Stimulated activated CD4-positive, alpha-beta T cell treated with anti-CD3 and anti-CD28 coated beads, TNF-alpha, amount 100 ng/mL, for 24 hours (primary cell): ENCODE data around the gene PLEKHD1.
"Not testable (repeated sequence)": the region's sequence is repeated elsewhere in the genome, so short reads cannot be mapped to it uniquely, and the experiment has no call there.

Experiments
- DNase-seq, 3 experiments: peaks; one replicate each; pipeline ENCODE4 v3.0.0-alpha.2; 2020; ENCODE audit warnings: low read depth in 3 of 3

PLEKHD1 gene

DNA sequence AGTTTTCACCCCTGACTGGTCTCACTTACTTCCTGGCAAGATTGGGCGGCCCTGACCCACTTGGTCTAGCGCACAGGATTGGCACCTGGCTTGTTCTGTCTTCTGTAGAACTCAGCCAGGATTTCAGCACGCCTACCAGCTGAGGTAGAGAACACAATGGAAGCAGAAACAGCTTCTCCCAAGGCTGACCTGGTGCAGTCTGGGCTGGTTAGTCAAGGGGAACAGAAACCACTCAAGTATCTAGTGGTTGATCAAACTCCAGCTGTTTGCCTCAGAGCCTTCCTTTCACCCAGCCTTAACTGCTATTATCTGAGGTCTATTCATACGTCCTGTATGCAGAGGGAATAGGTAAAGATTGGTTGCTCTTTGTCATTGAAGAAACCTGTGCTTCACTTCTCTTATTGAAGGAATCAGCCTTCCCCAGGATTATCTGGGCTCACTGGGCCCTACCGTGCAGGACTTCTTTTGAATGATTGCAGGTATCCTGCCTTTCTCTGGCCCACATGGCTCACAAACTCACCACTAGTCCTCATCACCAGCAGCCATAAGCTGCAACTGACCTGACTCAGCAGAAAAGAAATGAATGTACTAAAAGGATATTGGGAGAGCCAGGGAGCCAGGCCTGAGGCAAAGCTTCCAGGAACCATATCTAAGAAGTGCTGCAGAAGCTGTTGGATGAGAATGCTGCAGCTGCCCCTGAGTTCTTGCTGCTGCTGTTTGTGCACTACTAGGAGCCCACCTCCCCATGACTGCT lies 2.5 kb upstream of the PLEKHD1 start:
- no peak for DNase-seq

DNA sequence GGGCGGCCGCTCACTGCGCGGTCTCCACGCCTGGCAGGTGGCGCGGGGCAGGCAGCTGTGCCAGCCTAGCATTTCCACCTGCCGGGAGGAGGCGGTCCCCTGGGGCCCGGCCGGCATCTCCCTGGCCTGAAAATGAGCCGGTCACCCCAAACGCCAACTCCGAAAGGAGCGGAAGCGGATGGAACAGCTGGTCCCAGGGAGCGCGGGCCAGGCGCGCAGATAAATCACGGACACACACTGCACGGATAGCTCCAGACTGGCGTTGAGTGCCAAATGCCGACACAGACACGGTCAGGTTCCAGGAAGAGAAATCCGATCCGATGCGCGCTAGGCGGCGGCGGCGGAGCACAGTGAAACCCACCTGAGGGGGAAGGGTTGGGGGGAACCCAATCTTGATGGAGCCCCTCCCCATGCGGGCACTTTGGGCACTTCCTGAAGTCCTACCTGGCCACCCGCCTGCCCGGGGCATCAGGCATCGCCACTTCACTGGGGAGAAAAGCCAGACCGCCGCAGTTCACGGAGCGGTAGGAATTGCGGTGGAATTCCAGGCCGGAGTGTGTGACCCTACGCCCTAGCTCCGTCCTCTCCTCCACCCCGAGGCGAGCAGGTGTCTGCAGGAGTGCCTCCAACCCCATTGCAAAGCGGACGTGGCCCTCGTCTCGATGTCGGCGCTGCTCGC lies 624 bp upstream of the PLEKHD1 start:
- no peak for DNase-seq

DNA sequence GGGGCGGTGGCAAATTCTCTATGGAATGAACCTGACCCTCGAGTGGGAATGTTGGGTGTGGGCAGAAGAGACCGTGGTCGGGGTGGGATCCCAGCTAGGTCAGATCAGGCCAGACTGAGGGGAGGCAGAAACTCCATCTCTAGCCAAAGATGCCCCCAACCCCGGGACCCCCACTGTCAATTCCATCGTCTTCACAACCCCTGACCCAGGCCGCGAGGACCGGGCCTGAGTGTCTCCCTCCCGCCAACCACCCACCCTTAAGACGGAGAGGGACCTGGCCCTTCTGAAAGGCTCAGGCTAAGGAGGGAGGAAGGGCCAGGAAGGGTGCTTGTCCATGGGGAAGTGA lies 760 bp downstream of the PLEKHD1 start:
- no peak for DNase-seq

DNA sequence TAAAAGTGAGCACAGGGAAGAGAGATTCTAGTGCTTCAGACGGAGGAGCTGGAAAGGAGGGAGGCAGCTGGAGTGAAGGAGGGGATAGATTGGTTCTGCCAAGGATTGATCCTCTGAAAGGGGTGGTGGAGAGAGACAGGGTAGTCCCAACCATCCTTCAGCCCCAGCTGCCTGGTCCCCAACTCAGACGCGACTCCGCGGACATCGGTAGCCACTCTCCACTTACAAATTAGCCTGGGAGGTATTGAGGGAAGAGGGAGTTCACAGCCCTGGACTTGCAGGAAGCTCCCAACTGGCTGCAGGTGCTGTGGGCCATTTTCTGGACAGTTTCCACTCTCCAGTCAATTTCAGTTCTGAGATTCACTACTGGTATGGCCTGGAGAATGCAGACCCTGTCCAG lies 1.2 kb downstream of the PLEKHD1 start:
- DNase-seq = no peak

DNA sequence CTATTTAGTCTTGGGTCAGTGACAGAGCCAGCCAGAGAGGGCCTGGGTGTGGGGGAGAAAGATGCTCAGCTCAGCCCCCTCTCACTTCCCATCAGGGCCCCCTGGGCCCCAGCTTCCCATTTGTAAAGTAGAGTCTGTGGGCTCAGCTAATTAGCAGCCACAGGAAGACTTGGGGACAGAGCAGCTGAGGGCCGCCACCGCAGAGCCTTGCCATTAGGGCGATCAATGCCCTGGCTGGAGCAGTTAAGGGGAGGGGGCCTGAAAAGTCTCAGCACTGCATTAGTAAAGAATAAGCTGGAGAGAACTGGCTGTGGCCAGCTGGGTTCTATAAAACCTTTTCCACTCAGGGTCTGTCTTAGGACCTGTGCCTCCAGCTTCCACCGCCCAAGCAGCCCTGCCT lies 2.7 kb downstream of the PLEKHD1 start:
- no peak for DNase-seq

DNA sequence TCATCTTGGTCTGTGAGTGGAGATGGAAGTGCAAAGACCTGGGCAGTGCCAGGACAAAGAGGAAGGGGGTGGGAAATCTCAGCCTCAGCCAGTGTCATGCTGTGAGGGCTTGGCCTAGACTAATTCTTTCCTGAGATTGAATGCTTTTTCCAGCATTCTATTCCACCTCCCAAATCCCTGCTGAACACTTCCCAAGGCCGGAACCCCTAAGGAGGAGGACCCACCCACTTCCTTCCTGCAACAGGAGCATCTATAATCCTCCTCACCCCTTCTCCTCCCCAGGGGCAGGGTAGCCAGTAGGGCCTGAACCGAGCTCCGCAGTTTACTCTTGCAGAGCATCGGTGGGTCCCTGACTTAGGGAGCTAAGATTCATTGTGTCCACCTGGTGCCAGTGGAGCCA lies 3.2 kb downstream of the PLEKHD1 start:
- DNase-seq = no peak

DNA sequence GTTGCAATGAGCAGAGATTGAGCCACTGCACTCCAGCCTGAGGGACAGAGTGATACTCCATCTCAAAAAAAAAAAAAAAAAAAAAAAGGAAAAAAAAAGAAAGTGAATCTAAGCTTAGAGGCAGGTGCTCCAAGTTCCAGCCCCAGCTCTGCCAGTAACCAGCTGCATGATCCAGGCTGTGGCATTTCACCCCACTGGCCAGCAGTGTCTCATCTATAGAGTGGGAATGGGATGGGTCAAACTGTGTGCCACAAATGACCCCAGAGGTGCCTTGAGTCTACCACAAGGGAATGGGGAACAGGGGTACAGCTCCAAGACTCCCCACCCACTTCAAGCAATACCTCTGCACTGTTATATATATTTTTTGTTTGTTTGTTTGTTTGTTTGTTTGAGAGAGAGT lies 5.0 kb downstream of the PLEKHD1 start:
- DNase-seq = no peak

DNA sequence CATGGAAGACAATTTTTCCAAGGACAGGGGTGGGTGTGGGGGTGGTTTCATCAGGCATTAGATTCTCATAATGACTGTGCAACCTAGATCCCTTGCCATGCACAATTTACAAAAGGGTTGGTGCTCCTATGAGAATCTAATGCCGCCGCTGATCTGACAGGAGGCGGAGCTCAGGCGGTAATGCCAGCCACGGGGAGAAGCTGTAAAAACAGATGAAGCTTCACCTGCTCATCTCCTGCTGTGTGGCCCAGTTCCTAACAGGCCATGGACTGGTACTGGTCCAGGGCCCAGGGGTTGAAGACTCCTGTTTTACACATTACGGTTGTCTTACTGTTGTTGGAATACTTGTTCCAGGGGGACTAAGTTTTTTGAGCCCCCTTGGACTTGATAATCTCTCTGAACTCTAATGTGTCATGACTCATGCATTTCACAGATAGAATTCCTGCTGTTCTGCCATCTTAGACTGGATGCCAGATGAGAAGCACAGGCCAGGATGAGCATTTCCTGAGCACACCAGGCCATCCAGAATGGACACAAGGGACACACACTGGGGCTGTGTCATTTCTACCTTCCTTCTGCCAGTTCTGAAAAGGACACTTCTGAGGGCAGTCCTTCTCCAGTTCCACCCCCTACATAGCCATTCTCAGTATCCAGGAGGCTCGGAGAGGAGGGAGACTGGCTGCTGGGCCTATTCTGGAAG lies 5.8 kb downstream of the PLEKHD1 start:
- no peak for DNase-seq

DNA sequence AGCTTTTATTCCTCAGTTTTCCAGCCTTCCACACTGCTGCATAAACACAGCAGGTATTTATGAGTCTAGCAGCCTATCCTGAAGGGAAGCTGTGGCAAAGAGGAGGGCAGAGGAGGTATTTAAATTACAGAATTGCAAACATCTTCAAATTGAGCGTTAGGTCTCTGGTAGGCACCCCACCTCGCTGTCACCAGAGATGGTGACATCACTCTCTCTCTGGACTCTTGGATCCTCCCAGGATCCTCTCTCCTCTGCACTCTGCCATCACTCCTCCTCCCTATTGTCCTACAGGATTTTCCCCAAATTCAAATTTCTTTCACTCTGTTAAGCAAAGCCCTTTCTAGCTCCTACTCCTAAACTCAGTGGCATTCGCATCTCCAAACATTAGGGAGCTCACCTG lies 6.7 kb downstream of the PLEKHD1 start:
- DNase-seq = no peak

DNA sequence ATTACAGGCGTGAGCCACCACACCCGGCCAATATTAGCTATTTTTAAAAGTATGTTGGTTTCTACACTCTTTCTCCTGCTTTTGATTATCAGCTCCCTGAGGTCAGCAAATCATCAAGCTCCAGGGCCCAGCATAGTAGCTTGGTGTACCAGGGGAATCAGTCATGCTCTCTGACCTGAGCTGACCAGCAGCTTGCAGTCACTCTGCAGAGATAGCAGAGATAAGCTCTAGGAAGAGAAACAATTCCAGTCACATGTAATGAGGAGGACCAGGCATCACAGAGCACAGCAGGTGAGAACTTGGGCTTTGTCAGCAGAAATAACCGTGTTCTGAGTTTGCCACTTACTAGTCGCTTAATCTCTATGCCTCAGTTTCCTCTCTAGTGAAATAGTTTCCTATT lies 8.5 kb downstream of the PLEKHD1 start:
- no peak for DNase-seq

DNA sequence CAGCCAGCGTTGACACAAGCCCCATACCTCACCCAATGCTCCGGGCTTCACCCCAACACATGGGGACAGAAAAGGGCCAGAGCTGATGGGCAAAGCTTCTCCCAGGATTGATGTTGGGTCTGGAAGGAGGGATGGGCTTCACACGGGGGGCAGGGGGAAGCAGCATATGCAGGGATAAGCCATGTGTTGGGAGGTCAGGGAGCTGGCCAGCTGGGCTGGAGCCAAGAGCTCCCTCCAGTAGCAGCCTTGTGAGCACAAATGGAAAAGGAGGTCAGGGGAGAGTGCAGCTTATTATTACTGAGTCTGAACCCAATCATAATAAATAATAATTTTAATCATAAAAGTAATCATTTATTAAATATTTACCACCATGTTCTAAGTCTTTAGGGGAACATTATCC lies 9.3 kb downstream of the PLEKHD1 start:
- DNase-seq = no peak

DNA sequence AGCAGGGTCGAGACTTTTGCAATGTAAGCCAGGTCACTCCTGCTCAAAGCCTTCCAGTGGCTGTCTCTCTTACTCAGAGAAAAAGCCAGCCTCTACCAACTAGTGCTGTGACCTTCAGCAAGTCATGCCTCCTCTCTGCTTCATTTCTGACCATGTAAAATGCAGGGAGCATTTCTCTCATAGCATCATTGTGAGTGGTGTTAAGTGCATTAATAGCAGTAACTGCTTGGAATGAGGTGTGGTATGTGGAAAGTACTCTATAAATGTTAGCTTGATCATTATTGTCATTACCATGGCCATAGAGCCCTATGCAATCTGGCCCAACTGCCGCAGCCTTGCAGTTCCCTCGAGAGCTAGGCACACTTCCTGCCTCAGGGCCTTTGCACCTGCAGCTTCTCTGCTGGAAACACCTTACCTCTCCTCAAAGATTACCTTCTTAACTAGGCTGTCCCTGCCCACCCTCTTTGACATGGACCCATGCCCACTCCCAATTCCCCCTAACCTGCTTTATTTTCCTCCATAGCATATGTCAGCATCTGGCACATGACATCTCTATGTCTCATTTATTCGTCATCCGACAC lies 10.9 kb downstream of the PLEKHD1 start:
- DNase-seq = no peak

DNA sequence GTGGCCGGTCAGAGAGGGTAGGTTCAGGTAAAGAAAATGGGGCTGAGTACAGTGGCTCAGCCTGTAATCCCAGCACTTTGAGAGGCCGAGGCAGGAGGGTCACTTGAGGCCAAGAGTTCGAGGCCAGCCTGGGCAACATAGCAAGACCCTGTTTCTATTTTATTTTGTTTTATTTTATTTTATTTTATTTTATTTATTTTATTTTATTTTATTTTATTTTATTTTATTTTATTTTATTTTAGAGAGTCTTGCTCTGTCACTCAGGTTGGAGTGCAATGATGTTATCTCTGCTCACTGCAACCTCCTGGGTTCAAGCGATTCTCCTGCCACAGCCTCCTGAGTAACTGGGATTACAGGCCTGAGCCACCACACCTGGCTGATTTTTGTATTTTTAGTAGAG lies 13.3 kb downstream of the PLEKHD1 start:
- DNase-seq = not testable (repeated sequence)

DNA sequence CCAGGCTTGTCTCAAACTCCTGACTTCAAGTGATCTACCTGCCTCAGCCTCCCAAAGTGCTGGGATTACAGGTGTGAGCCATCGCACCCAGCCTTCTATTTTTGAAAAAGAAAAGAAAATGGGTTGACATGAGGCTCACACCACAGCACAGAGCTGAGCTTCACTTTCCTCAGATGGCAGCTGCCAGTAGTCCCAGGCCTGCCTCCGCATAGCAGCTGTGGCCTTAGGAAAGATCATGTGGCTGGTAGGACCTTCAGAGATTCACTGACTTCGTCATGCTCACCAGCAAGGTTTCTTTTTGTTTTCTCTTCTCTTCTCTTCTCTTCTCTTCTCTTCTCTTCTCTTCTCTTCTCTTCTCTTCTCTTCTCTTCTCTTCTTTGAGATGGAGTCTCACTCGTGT lies 13.8 kb downstream of the PLEKHD1 start:
- DNase-seq = not testable (repeated sequence)

DNA sequence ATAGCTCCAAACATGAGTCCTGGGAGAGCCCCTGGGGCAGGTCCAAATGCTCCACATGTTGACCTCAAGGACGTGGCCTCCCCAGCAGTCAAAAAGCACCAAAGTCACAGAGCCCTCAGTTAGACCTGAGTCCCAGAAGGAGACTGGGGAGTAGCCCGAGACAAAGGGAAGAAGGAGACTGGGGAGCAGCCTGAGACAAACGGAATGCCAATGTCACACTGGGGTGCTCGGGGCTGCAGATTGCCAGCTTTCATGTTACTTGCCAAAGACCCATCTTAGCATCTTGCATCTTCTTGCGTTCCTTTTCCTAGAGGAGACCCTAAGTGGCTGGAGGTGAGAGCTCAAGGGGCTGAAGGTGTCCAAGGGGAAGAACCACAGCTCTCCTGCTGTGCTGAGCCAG lies 14.9 kb downstream of the PLEKHD1 start:
- DNase-seq = no peak

DNA sequence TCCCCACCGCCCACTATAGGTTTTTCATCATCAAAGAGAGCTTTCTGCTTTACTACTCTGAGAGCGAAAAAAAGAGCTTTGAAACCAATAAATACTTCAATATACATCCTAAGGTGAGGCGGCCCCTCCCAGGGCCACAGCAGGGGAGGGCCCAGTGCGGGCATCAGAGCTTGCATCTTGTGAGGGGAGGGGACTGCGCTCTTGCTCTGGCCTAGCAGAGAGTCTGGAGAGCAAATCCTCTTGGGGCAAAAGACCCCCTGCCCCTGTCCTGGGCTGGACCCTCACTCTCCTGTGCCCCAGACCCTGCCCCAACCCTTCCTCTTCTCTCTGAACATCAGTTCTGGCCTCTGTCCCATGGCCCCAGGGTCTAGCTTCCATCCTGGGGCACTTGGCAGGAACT lies 15.6 kb downstream of the PLEKHD1 start:
- no peak for DNase-seq

DNA sequence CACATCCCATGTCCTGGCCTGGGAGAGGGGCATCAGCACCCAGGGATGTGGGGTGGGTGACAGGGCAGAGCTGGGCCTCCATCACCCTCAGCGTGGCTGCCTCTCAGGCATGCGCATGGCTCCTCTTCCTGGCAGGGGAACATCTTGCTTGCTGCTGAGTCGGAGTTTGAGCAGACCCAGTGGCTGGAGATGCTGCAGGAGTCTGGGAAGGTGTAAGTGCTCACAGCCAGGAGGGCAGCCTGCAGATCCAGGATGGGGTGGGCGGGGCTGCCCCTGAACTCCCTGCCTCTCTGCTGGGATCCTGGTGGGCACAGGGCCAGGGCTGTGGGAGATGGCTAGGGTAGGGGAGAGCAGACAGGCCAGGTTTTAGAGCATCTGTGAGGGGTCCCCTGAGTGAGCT lies 16.2 kb downstream of the PLEKHD1 start:
- no peak for DNase-seq

DNA sequence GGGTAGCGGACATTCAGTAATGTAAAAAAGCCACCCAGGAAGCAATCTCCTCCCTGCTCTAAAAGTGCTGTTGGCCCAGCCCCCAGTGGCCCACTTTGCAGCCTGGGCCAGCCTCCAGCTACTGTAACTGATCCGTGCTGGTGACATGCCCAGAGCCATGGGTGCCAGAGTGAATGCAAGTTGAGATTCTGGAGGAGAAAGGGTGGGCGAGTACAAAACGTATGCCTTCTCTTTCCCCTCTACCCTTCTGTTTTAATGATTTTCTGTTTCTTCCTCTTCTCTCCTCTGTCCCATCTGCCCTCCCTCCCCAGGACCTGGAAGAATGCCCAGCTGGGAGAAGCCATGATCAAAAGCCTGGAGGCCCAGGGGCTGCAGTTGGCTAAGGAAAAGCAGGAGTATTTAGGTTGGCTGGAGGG lies 16.9 kb downstream of the PLEKHD1 start:
- DNase-seq = no peak

DNA sequence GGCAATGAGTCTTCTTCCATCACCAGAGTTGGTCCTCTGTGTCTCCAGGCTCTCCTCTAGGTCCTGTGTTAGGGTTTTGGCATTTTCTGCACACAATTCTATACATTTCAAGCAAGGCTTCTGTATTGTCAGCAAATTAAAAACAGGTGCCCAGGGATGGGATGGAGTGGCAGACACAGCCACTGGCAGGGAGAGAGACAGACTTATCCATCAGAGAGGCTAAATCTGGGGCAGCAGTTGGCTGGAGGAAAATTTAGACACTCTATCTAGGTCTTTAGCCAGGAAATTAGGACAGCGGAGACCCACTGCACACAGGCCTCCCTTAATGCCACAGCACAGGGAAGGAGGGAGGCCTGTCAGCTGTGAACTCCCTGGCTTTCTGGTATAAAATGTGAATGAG lies 20.2 kb downstream of the PLEKHD1 start:
- no peak for DNase-seq

DNA sequence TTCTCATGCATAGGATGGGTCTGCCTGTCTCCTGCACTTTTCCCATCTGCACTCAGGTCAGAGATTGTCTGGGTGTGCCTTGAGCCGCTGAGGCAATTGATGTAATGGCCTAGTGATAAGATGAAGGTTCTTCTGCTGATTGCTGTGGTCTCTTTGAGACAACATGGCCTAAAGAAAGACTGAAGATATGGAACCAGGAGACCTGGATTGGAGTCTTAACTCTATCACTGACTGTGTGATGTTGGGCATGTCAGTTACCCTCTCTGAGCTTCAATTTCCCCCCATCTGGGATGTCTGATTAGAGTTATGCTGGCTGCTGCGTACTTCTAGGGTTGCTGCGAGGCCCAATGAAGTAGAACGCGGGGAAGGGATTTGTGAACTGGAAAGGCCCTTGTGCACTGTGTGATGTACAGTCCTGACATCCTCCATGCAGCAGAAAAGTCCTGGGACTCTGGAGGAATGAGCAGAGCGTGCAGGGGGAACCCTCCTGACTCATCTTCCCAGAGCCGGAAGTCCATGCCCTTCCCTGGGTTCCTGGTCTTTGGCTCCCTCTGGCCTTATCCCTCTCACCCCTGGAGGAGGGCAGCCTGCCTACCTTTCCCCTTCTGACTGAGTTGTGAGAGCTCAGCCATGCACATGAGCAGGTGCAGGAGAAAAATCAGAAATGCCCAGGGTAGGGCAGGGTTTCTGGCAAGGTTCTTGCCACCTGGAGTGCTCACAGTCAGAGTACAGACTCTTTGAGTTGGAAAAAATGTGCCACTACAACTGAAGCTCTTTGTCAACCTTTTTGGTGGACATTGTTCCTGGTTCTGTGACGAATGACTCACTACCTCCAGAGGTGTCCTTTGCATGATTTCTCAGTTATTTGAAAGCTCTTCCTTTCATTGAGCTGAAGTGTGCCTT lies 21.1 kb downstream of the PLEKHD1 start:
- DNase-seq = no peak

DNA sequence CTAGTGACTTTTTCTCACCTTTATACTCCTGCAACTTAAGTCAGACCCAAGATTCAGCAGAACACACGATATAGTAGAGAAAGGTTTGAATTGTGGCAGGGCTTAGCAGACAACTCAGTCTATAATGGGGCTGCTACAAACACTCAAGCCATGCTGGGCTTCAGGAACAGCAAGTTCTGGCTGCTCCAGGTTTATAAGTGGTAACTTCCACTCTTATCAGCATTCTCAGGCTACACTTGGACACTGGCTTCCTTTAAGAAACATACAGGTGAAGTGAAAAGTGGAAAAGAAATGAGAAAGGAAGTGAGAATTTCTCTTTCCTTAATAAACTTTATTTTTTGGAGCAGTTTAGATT lies 21.7 kb downstream of the PLEKHD1 start:
- DNase-seq = no peak
